OCI-LY7 (cell line): ENCODE data around the gene FBXO47. TPM values are rescaled to one million over a fixed set of nuclear protein-coding genes. Genes with fewer than 3 reads are reported as not detected.

Experiments used
- BruUV-seq: library from RNA; stranded (reverse); fragments of 400-500 nt; replicated peaks from 2 replicates; lab custom pipeline; 2021; lab: Mats Ljungman, UMichigan
- CTCF ChIA-PET: fragments of 300-600 bp; sonication (Branson Sonifier 250); formaldehyde crosslinking; loops from one replicate; lab custom pipeline; 2022; ENCODE audit warnings: antibody characterized with exemption; ENCODE audit not compliant: unreplicated experiment; lab: Charles Lee
- POLR2A ChIA-PET: fragments of 300-600 bp; sonication (Branson Sonifier 250); formaldehyde crosslinking; loops from one replicate; lab custom pipeline; 2022; ENCODE audit warnings: antibody characterized with exemption; lab: Charles Lee
- DNase-seq: peaks from one replicate; pipeline ENCODE4 v3.0.0-alpha.2; 2015; ENCODE audit warnings: low spot score
- H2AFZ ChIP-seq: fragments of 200-600 bp; sonication (generic), shearing (Covaris generic); 2 replicates; pipeline ENCODE4 v1.6.1; 2014; ENCODE audit warnings: mild to moderate bottlenecking, antibody characterized with exemption, low read length, moderate library complexity
- H3K27ac ChIP-seq: fragments of 200-600 bp; sonication (generic); 2 replicates; pipeline ENCODE4 v1.5.1; 2014; ENCODE audit warnings: mixed run types, low read depth, mild to moderate bottlenecking, moderate library complexity, low read length, inconsistent platforms; ENCODE audit not compliant: poor library complexity, severe bottlenecking
- H3K36me3 ChIP-seq: fragments of 200-600 bp; sonication (generic); 2 replicates; pipeline ENCODE4 v1.6.1; 2014; ENCODE audit warnings: mild to moderate bottlenecking, antibody characterized with exemption, low read length, moderate library complexity, mixed read lengths; ENCODE audit not compliant: insufficient read depth
- H3K4me1 ChIP-seq: fragments of 200-600 bp; sonication (generic); 2 replicates; pipeline ENCODE4 v1.5.1; 2014; ENCODE audit warnings: mild to moderate bottlenecking, low read length; ENCODE audit not compliant: insufficient read depth, poor library complexity, severe bottlenecking
- H3K4me2 ChIP-seq: fragments of 200-600 bp; sonication (generic); 2 replicates; pipeline ENCODE4 v1.6.1; 2014; ENCODE audit warnings: mild to moderate bottlenecking, low read length
- H3K4me3 ChIP-seq: fragments of 200-600 bp; sonication (generic); 2 replicates; pipeline ENCODE4 v1.5.1; 2014; ENCODE audit warnings: mild to moderate bottlenecking, low read depth, low read length; ENCODE audit not compliant: poor library complexity, severe bottlenecking
- H3K79me2 ChIP-seq: fragments of 200-600 bp; sonication (generic); 2 replicates; pipeline ENCODE4 v1.6.1; 2016; ENCODE audit warnings: low read depth, mild to moderate bottlenecking, low read length, moderate library complexity, mixed read lengths; ENCODE audit not compliant: insufficient read depth
- H3K9me2 ChIP-seq: fragments of 200-600 bp; sonication (generic); 2 replicates; pipeline ENCODE4 v1.6.1; 2016; ENCODE audit warnings: mild to moderate bottlenecking, low read length, mixed read lengths; ENCODE audit not compliant: insufficient read depth
- H3K9me3 ChIP-seq: fragments of 200-600 bp; sonication (generic); 2 replicates; pipeline ENCODE4 v1.6.1; 2014; ENCODE audit warnings: mild to moderate bottlenecking, mixed run types, low read length, mixed read lengths
- H4K20me1 ChIP-seq: fragments of 200-600 bp; sonication (generic); 2 replicates; pipeline ENCODE4 v1.6.1; 2014; ENCODE audit warnings: mild to moderate bottlenecking, antibody characterized with exemption, low read length, moderate library complexity, mixed read lengths; ENCODE audit not compliant: insufficient read depth
- EZH2phosphoT487 ChIP-seq: fragments of 200-600 bp; sonication (generic); IDR thresholded peaks from 2 replicates; pipeline ENCODE4 v1.6.1; 2018; ENCODE audit warnings: low read depth, borderline replicate concordance, mild to moderate bottlenecking, mixed run types, antibody characterized with exemption, low read length, moderate library complexity, mixed read lengths
- intact Hi-C: fragments of 100-400 bp; cut with micrococcal nuclease; formaldehyde crosslinking; loops from one replicate; pipeline ENCODE4 v1.10.0; 2022; ENCODE audit not compliant: unreplicated experiment
- total RNA-seq, 2 experiments: library from RNA; depleted of rRNA in 1 of 2; stranded (reverse); fragments of >200 nt in 1 of 2; shearing (Covaris generic) in 1 of 2; gene quantifications; 2 replicates each; pipeline ENCODE4 v1.2.3, GENCODE V29; 2014 to 2022
- TF ChIP-seq, protein P1 (sequence below): fragments of 200-600 bp; sonication (generic); conservative IDR thresholded peaks from 2 replicates; pipeline ENCODE4 v1.5.1; 2014; ENCODE audit warnings: mild to moderate bottlenecking, antibody characterized with exemption, low read length, moderate library complexity, mixed read lengths

The FBXO47 gene
- total RNA-seq, 2 experiments from 2014 or later: 0.13 TPM; not detected in 1

DNA sequence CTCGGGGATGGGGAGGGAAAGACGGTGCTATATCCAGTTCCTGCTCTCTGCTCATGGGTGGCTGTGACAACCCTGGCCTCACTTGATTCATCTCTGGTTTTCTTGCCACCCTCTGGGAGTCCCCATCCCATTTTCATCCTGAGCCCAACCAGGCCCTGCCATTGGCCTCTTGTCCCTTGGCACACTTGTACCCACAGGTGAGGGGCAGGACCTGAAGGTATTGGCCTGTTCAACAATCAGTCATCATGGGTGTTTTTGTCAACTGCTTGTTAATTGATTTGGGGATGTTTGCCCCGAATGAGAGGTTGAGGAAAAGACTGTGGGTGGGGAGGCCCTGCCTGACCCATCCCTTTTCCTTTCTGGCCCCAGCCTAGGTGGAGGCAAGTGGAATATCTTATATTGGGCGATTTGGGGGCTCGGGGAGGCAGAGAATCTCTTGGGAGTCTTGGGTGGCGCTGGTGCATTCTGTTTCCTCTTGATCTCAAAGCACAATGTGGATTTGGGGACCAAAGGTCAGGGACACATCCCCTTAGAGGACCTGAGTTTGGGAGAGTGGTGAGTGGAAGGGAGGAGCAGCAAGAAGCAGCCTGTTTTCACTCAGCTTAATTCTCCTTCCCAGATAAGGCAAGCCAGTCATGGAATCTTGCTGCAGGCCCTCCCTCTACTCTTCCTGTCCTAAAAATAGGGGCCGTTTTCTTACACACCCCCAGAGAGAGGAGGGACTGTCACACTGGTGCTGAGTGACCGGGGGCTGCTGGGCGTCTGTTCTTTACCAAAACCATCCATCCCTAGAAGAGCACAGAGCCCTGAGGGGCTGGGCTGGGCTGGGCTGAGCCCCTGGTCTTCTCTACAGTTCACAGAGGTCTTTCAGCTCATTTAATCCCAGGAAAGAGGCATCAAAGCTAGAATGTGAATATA is 46.6 kb downstream of the FBXO47 start:
- Histone ChIP-seq H3K9me3 (no peaks in the 10 kb centered on the region), H2AFZ (no peak overlapping the region), H4K20me1 (no peaks in the 10 kb centered on the region), H3K4me3 (no peak overlapping the region), H3K27ac (no peak overlapping the region), H3K9me2 (no peaks in the 10 kb centered on the region), H3K79me2 (no peaks in the 10 kb centered on the region), H3K4me1 (peaks cover 10% of the 10 kb centered on the region), H3K36me3 (peaks cover 44% of the 10 kb centered on the region), H3K4me2 (no peak overlapping the region)
- no peak for TF ChIP-seq EZH2phosphoT487
- TF ChIP-seq, protein P1, sequence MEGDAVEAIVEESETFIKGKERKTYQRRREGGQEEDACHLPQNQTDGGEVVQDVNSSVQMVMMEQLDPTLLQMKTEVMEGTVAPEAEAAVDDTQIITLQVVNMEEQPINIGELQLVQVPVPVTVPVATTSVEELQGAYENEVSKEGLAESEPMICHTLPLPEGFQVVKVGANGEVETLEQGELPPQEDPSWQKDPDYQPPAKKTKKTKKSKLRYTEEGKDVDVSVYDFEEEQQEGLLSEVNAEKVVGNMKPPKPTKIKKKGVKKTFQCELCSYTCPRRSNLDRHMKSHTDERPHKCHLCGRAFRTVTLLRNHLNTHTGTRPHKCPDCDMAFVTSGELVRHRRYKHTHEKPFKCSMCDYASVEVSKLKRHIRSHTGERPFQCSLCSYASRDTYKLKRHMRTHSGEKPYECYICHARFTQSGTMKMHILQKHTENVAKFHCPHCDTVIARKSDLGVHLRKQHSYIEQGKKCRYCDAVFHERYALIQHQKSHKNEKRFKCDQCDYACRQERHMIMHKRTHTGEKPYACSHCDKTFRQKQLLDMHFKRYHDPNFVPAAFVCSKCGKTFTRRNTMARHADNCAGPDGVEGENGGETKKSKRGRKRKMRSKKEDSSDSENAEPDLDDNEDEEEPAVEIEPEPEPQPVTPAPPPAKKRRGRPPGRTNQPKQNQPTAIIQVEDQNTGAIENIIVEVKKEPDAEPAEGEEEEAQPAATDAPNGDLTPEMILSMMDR: no peak
- CTCF ChIA-PET: no interaction called here
- intact Hi-C loops: no loop called here
- no TSS peak for BruUV-seq
- no peak for DNase-seq
- POLR2A ChIA-PET: interaction anchor here (1.0 kb wide), 1 partner anchor 68 kb away, joined by 3 read pairs; no protein-coding TSS in a partner anchor

DNA sequence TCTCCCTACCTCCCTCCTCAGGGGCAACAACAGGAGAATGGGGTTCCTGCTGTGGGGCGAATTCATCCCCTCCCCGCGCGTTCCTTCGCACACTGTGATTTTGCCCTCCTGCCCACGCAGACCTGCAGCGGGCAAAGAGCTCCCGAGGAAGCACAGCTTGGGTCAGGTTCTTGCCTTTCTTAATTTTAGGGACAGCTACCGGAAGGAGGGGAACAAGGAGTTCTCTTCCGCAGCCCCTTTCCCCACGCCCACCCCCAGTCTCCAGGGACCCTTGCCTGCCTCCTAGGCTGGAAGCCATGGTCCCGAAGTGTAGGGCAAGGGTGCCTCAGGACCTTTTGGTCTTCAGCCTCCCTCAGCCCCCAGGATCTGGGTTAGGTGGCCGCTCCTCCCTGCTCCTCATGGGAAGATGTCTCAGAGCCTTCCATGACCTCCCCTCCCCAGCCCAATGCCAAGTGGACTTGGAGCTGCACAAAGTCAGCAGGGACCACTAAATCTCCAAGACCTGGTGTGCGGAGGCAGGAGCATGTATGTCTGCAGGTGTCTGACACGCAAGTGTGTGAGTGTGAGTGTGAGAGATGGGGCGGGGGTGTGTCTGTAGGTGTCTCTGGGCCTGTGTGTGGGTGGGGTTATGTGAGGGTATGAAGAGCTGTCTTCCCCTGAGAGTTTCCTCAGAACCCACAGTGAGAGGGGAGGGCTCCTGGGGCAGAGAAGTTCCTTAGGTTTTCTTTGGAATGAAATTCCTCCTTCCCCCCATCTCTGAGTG is 47.7 kb downstream of the FBXO47 start:
- no peak for DNase-seq
- BruUV-seq: no TSS peak
- no peak overlapping the region for H3K4me2 ChIP-seq
- no peak overlapping the region for H2AFZ ChIP-seq
- POLR2A ChIA-PET: no interaction called here
- H3K9me2 ChIP-seq: no peaks in the 10 kb centered on the region
- H3K9me3 ChIP-seq: no peaks in the 10 kb centered on the region
- no peak overlapping the region for H3K27ac ChIP-seq
- no peaks in the 10 kb centered on the region for H3K79me2 ChIP-seq
- peaks cover 55% of the 10 kb centered on the region for H3K36me3 ChIP-seq
- TF ChIP-seq, protein P1: no peak
- TF ChIP-seq EZH2phosphoT487: no peak
- intact Hi-C loops: no loop called here
- H3K4me1 ChIP-seq: no peaks in the 10 kb centered on the region
- no peak overlapping the region for H3K4me3 ChIP-seq
- H4K20me1 ChIP-seq: no peaks in the 10 kb centered on the region
- CTCF ChIA-PET: no interaction called here
